A673 (cell line): ENCODE measurements around the gene MT1B. TPM values are rescaled to one million over a fixed set of nuclear protein-coding genes. Genes with fewer than 3 reads are reported as not detected.

Source experiments
- BruUV-seq: library from RNA; stranded (reverse); fragments of 400-500 nt; replicated peaks from 2 replicates; lab custom pipeline; 2021; lab: Mats Ljungman, UMichigan
- CTCF ChIA-PET: fragments of 300-600 bp; sonication (Branson Sonifier 250); formaldehyde crosslinking; loops from one replicate; lab custom pipeline; 2022; ENCODE audit warnings: antibody characterized with exemption; lab: Charles Lee
- POLR2A ChIA-PET: fragments of 300-600 bp; sonication (Branson Sonifier 250); formaldehyde crosslinking; loops from one replicate; lab custom pipeline; 2022; ENCODE audit warnings: antibody characterized with exemption; ENCODE audit not compliant: low non-redundant PET; lab: Charles Lee
- DNase-seq: peaks from one replicate; pipeline ENCODE4 v3.0.0-alpha.2; 2015; ENCODE audit warnings: low spot score
- H3K27ac ChIP-seq: fragments of 200-600 bp; sonication (generic); 2 replicates; pipeline ENCODE4 v1.5.1; 2016; ENCODE audit warnings: mixed run types, low read depth, mild to moderate bottlenecking, mixed read lengths, antibody characterized with exemption, low read length; ENCODE audit not compliant: poor library complexity, severe bottlenecking
- H3K27me3 ChIP-seq: fragments of 200-600 bp; sonication (generic); replicated peaks from 2 replicates; pipeline ENCODE4 v1.6.1; 2017; ENCODE audit warnings: mixed run types, low read depth, mild to moderate bottlenecking, mixed read lengths, antibody characterized with exemption, low read length; ENCODE audit not compliant: insufficient read depth, poor library complexity
- H3K36me3 ChIP-seq: fragments of 200-600 bp; sonication (generic); 2 replicates; pipeline ENCODE4 v1.6.1; 2016; ENCODE audit warnings: mixed run types, mild to moderate bottlenecking, mixed read lengths, antibody characterized with exemption, low read length; ENCODE audit not compliant: insufficient read depth, poor library complexity, severe bottlenecking
- H3K4me1 ChIP-seq: fragments of 200-600 bp; sonication (generic); 2 replicates; pipeline ENCODE4 v1.6.1; 2017; ENCODE audit warnings: mixed run types, mild to moderate bottlenecking, mixed read lengths, antibody characterized with exemption, low read length; ENCODE audit not compliant: insufficient read depth, poor library complexity, severe bottlenecking
- H3K4me3 ChIP-seq: fragments of 200-600 bp; sonication (generic); 2 replicates; pipeline ENCODE4 v1.5.1; 2016; ENCODE audit warnings: low read depth, mixed run types, mild to moderate bottlenecking, mixed read lengths, low read length; ENCODE audit not compliant: poor library complexity, severe bottlenecking
- H3K9me3 ChIP-seq: fragments of 200-600 bp; sonication (generic); 2 replicates; pipeline ENCODE4 v1.6.1; 2016; ENCODE audit warnings: mixed run types, low read depth, mild to moderate bottlenecking, mixed read lengths, antibody characterized with exemption, low read length; ENCODE audit not compliant: poor library complexity, severe bottlenecking
- EZH2 ChIP-seq: fragments of 200-600 bp; sonication (generic); IDR thresholded peaks from 2 replicates; pipeline ENCODE4 v1.6.1; 2017; ENCODE audit warnings: borderline replicate concordance, low read depth, mild to moderate bottlenecking, mixed read lengths, antibody characterized with exemption, low read length; ENCODE audit not compliant: poor library complexity, severe bottlenecking
- intact Hi-C: fragments of 100-400 bp; cut with micrococcal nuclease; formaldehyde crosslinking; loops from one replicate; pipeline ENCODE4 v1.10.0; 2022; ENCODE audit not compliant: unreplicated experiment
- total RNA-seq: library from RNA; stranded (reverse); gene quantifications from 2 replicates; pipeline ENCODE4 v1.2.3, GENCODE V29; 2021
- TF ChIP-seq, protein P1 (sequence below): fragments of 300-800, 200-600 bp; sonication (generic); conservative IDR thresholded peaks from 2 replicates; pipeline ENCODE4 v1.5.1; 2017; ENCODE audit warnings: low read depth, mild to moderate bottlenecking, antibody characterized with exemption, low read length, moderate library complexity, mixed read lengths

Gene MT1B
- total RNA-seq, 1 experiment from 2014 or later = not detected

DNA sequence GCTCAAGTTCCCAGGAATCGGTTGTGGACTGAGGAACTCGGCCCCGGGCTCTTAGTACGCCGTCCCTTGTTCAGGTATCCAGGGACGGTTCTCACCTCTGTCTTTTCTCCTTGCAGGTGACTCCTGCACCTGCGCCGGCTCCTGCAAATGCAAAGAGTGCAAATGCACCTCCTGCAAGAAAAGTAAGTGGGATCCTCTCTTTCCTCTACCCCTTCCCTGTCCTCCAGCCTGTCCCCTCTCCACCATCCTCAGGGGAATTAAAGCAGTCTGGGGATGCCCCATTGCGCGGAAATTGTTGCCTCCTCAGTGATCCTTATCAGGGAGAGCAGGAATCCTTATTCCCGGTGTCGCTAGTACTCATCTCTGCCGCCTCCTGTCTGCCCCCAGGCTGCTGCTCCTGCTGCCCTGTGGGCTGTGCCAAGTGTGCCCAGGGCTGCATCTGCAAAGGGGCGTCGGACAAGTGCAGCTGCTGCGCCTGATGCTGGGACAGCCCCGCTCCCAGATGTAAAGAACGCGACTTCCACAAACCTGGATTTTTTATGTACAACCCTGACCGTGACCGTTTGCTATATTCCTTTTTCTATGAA is 42.7 kb upstream of the MT1B start:
- no peaks in the 10 kb centered on the region for H3K36me3 ChIP-seq
- no peaks in the 10 kb centered on the region for H3K9me3 ChIP-seq
- H3K4me3 ChIP-seq = peak overlapping the region; percentile 73
- intact Hi-C loops = loop anchor here (5.0 kb wide), 1 partner anchor 73 kb away; the partner anchor contains the start of gene MT1X
- BruUV-seq = TSS peak; percentile 100
- ChIA-PET CTCF (interaction anchor here (1.0 to 1.5 kb wide), 2 partner anchors 15 to 93 kb away, joined by 3 to 7 read pairs; no protein-coding TSS in a partner anchor), POLR2A (no interaction called here)
- peak; percentile 65 for DNase-seq
- no peaks in the 10 kb centered on the region for H3K27me3 ChIP-seq
- peak overlapping the region; percentile 72 for H3K27ac ChIP-seq
- TF ChIP-seq, protein P1, sequence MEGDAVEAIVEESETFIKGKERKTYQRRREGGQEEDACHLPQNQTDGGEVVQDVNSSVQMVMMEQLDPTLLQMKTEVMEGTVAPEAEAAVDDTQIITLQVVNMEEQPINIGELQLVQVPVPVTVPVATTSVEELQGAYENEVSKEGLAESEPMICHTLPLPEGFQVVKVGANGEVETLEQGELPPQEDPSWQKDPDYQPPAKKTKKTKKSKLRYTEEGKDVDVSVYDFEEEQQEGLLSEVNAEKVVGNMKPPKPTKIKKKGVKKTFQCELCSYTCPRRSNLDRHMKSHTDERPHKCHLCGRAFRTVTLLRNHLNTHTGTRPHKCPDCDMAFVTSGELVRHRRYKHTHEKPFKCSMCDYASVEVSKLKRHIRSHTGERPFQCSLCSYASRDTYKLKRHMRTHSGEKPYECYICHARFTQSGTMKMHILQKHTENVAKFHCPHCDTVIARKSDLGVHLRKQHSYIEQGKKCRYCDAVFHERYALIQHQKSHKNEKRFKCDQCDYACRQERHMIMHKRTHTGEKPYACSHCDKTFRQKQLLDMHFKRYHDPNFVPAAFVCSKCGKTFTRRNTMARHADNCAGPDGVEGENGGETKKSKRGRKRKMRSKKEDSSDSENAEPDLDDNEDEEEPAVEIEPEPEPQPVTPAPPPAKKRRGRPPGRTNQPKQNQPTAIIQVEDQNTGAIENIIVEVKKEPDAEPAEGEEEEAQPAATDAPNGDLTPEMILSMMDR = no peak
- TF ChIP-seq EZH2 = no peak
- peaks cover 34% of the 10 kb centered on the region for H3K4me1 ChIP-seq

DNA sequence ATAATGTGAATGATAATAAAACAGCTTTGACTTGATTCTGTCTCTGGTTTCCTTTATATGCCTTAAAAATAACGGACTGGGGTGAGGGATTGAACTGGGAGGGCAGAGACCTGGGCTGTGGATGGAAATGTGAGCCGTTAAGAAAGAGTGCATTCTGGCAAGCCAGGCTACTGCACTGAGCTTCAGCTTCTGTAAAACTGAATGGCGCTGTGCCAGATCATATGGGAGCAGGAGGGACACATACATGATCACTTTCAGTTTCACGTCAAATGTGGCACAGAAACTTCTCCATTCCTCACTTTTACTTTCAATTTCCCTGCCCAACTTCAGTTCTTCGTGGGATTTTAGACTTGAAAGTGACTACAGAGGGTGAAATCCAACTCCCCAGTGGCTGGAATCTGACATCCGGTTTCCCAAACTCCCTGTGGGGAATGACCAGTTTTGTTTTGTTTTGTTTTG is 42.2 kb upstream of the MT1B start:
- BruUV-seq = no TSS peak
- H3K4me3 ChIP-seq = peak overlapping the region; percentile 73
- ChIA-PET CTCF (interaction anchor here (0.6 to 1.5 kb wide), 3 partner anchors 9 to 1641 kb away, joined by 3 to 8 read pairs (median 7); no protein-coding TSS in a partner anchor), POLR2A (no interaction called here)
- H3K36me3 ChIP-seq = no peaks in the 10 kb centered on the region
- no peaks in the 10 kb centered on the region for H3K27me3 ChIP-seq
- H3K27ac ChIP-seq = peak overlapping the region; percentile 72
- peak; percentile 79 for DNase-seq
- no peaks in the 10 kb centered on the region for H3K9me3 ChIP-seq
- TF ChIP-seq, protein P1 = no peak
- no peak for TF ChIP-seq EZH2
- peaks cover 34% of the 10 kb centered on the region for H3K4me1 ChIP-seq
- intact Hi-C loops = loop anchor here (5.0 kb wide), 1 partner anchor 73 kb away; the partner anchor contains the start of gene MT1X

DNA sequence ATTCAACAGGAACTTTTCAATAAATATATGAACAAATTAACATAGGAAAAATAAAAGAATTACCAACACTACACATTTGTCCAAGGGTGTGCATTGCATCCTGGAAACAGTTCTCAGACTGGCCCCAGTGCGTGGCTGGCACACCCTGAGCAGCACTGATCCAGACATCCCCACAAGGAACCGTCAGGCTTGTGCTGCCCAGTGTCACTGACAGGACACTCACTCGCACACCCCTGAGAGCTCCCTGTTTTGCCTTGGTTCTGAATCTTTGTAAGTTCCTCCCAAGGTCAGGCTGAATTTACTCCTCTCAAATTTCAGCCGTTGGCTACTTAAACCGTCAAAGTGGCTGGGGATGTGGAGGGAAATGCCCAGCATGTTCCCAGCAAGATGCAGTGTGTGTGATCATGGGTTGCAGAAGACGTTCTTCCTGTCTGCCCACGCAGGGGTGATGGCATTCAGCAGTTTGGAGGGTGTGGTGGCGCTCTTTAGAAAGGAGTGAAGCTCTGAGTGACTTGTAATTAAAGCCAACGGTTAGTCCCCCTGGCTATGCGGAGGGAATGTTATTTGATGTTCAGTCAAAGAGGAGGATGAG is 41.6 kb upstream of the MT1B start:
- H3K36me3 ChIP-seq = no peaks in the 10 kb centered on the region
- CTCF ChIA-PET = interaction anchor here (0.6 to 1.0 kb wide), 3 partner anchors 10 to 1641 kb away, joined by 3 to 8 read pairs (median 3); no protein-coding TSS in a partner anchor
- H3K27ac ChIP-seq = peak overlapping the region; percentile 72
- peaks cover 34% of the 10 kb centered on the region for H3K4me1 ChIP-seq
- intact Hi-C loops = no loop called here
- peak overlapping the region; percentile 73 for H3K4me3 ChIP-seq
- peak; percentile 90 for DNase-seq
- TF ChIP-seq, protein P1 = no peak
- no peak for TF ChIP-seq EZH2
- POLR2A ChIA-PET = no interaction called here
- H3K27me3 ChIP-seq = no peaks in the 10 kb centered on the region
- no peaks in the 10 kb centered on the region for H3K9me3 ChIP-seq
- no TSS peak for BruUV-seq
